ENCODE results near the gene PRKCZ. TPM values are rescaled to one million over a fixed set of nuclear protein-coding genes. Genes with fewer than 3 reads are reported as not detected.

Gene PRKCZ
- total RNA-seq, 1 donor from 2014 or later, result 55.5 TPM

DNA sequence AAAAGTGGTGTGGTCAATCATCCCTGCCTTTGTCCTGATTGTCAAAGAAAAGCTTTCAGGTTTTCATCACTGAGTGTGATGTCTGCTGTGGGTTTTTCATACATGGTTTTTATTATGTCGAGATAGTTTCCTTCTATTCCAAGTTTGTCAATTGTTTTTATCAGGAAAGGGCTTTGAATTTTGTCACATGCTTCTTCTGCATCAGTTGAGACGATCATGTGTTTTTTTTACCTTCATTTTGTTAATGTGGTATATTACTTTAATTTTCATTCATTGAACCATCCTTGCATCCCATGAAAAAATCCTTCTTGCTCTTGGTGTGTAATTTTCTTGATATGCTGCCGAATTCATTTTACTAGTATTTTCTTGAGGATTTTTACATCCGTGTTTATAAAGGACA is 15.5 kb downstream of the PRKCZ start:
- no peak for DNase-seq (ENCODE audit: low spot score in 2 of 2, unreplicated experiment in 2 of 2)
- Mint-ChIP-seq H3K27me3 (ENCODE audit: low read depth) (no peaks in the 10 kb centered on the region), H3K4me3 (no peak overlapping the region), H3K9me3 (peaks cover 25% of the 10 kb centered on the region), H3K36me3 (peaks cover 46% of the 10 kb centered on the region), H3K4me1 (no peaks in the 10 kb centered on the region), H3K27ac (no peak overlapping the region)
- no peak for TF ChIP-seq CTCF (IDR thresholded peaks at IDR 0.05; ENCODE audit: unreplicated experiment)

GRCh38 chr1:2067393-2067792 is 17.2 kb downstream of the PRKCZ start:
- DNase-seq (ENCODE audit: low spot score in 2 of 2, unreplicated experiment in 2 of 2), result no peak
- H3K4me1 Mint-ChIP-seq, result peaks cover 6% of the 10 kb centered on the region
- peaks cover 42% of the 10 kb centered on the region for H3K36me3 Mint-ChIP-seq
- no peak for TF ChIP-seq CTCF (IDR thresholded peaks at IDR 0.05; ENCODE audit: unreplicated experiment)
- H3K9me3 Mint-ChIP-seq, result peaks cover 25% of the 10 kb centered on the region
- no peak overlapping the region for H3K4me3 Mint-ChIP-seq
- H3K27me3 Mint-ChIP-seq (ENCODE audit: low read depth), result no peaks in the 10 kb centered on the region
- no peak overlapping the region for H3K27ac Mint-ChIP-seq

DNA sequence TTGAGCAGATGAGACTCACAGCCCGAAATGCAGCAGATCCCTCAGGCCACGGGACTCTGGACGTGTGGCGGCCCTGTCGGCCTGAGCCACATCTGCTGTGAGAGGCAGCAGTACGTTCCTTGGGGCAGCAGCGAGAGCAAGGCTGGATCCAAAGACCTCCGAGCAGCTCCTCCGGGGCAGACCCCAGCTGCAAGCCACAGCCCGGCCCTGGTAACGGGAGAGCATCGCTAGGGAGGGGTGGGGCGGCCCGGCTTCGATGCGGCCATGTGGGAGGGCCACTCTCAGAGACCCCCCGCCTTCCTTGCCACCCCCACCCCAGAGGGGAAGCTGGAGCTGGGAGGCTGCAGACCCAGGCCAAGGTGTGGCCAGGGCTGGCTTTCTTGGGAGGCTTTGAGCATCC is 17.8 kb downstream of the PRKCZ start:
- peaks cover 38% of the 10 kb centered on the region for H3K36me3 Mint-ChIP-seq
- no peaks in the 10 kb centered on the region for H3K27me3 Mint-ChIP-seq (ENCODE audit: low read depth)
- TF ChIP-seq CTCF (IDR thresholded peaks at IDR 0.05; ENCODE audit: unreplicated experiment), result no peak
- peaks cover 25% of the 10 kb centered on the region for H3K9me3 Mint-ChIP-seq
- no peak for DNase-seq (ENCODE audit: low spot score in 2 of 2, unreplicated experiment in 2 of 2)
- H3K4me3 Mint-ChIP-seq, result no peak overlapping the region
- H3K4me1 Mint-ChIP-seq, result peaks cover 8% of the 10 kb centered on the region
- no peak overlapping the region for H3K27ac Mint-ChIP-seq

DNA sequence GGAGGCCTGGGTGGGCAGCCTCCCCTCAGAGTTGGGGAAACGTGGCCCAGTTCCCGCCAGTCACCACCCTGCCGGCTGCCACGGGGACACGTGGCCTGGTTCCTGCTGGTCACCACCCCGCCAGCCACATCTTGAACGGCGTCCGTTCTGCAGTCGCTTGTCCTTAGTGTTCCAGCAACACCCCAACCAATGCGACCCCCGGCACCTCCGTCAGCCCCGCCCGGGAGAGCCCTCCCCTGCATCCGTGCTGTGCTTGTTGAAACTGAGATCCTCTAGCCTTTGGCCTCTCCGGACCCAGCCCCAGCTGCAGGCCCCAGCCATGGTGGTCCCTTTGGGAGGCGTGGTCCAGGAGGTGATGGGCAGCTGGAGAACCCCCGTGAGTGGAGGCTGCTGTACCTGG is 18.7 kb downstream of the PRKCZ start:
- Mint-ChIP-seq H3K9me3 (peaks cover 25% of the 10 kb centered on the region), H3K4me1 (peaks cover 8% of the 10 kb centered on the region), H3K36me3 (peaks cover 29% of the 10 kb centered on the region), H3K27me3 (ENCODE audit: low read depth) (no peaks in the 10 kb centered on the region), H3K4me3 (no peak overlapping the region), H3K27ac (no peak overlapping the region)
- no peak for DNase-seq (ENCODE audit: low spot score in 2 of 2, unreplicated experiment in 2 of 2)
- no peak for TF ChIP-seq CTCF (IDR thresholded peaks at IDR 0.05; ENCODE audit: unreplicated experiment)

DNA sequence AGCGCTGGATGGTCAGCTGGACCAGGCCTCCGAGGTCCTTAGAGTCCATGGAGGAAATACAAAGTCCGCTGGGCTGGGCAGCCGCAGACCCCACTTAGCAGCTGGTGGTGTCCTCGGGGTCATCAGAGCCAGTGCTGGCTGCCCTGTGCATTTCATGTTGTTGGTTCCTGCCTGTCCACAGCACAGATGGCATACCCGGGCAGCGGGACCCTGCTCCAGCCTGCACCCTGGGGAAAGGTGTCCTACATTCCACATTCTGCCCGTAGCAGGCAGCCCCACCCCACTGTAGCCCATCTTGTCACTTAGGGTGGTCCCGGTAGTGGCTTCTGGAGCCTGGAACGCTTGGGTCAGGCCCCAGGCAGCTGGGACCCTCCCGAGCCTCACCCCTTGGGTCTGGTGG is 19.8 kb downstream of the PRKCZ start:
- peaks cover 16% of the 10 kb centered on the region for H3K9me3 Mint-ChIP-seq
- TF ChIP-seq CTCF (IDR thresholded peaks at IDR 0.05; ENCODE audit: unreplicated experiment), result no peak
- H3K4me3 Mint-ChIP-seq, result no peak overlapping the region
- H3K27ac Mint-ChIP-seq, result no peak overlapping the region
- peaks cover 21% of the 10 kb centered on the region for H3K36me3 Mint-ChIP-seq
- no peak for DNase-seq (ENCODE audit: low spot score in 2 of 2, unreplicated experiment in 2 of 2)
- peaks cover 8% of the 10 kb centered on the region for H3K4me1 Mint-ChIP-seq
- H3K27me3 Mint-ChIP-seq (ENCODE audit: low read depth), result no peaks in the 10 kb centered on the region
